GM19455 (cell line): ENCODE measurements around the gene PACRG.

Source experiments
- ATAC-seq: cut with Tn5 transposase; IDR thresholded peaks from one replicate; pipeline ENCODE4 v1.9.1; 2021; ENCODE audit not compliant: unreplicated experiment

PACRG gene

DNA sequence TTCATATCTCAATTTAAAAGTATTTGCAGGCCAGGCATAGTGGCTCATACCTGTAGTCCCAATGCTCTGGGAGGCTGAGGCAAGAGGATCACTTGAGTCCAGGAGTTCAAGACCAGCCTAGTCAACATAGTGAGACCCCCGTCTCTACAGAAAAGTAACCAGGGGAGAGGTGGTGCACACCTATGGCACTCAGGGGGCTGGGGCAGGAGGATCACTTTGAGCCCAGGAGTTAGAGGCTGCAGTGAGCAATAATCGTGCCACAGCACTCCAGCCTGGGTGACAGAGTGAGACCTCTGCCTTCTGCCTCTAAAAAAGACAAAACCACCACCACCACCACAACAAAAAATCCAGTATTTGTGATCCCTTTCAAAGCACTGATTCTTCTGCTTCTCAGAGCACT, 501.3 kb downstream of the PACRG start:
- no peak for ATAC-seq

DNA sequence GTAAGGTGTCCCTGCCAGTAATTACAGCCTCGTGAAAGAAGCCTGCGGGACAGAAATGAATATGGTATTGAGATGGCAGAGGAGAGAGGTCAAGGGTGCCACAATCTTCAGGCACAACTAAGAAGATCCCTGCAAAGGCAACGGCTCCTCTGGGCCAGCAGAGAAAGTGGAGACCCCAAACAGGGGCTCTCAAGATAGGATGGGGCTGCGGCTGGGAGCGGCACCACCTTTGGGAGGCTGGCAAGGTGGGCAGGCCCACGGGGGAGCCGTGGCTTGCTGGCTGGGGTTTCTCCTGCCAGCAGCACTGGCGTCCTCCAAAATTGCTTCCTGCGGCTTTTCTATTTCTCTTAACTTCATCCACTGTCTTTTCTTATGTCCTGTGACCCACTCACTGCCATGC, 503.1 kb downstream of the PACRG start:
- ATAC-seq: no peak

DNA sequence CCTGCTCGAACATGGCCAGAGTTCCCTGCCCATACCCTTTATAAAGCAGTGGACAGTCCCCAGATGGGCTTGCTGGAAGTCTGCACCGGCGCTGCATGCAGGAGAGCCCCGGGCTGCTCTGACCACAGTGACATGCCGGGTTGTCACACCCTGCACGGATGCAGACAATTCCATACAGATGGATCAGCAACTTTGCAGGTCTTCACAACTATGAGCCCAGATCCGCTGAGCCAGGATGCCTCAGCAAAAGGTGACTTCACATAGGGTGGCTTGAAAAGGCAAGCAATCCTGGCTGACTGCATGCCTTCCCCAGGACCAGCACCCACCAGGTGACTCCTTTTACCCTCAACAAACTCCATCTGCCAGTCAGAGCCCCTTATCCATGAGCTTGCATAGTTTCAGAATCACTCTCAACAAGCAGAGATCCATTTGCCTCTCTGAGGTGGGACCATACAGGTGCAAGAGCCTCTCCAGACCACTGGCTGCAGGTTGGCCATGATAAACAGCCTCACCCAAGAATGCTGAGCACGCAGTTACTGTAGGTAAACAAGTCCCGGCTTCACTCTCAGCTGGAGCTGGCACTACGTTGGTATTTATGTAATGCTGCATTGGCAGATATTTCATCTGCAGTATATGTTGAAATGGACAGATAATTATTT, 503.7 kb downstream of the PACRG start:
- no peak for ATAC-seq

DNA sequence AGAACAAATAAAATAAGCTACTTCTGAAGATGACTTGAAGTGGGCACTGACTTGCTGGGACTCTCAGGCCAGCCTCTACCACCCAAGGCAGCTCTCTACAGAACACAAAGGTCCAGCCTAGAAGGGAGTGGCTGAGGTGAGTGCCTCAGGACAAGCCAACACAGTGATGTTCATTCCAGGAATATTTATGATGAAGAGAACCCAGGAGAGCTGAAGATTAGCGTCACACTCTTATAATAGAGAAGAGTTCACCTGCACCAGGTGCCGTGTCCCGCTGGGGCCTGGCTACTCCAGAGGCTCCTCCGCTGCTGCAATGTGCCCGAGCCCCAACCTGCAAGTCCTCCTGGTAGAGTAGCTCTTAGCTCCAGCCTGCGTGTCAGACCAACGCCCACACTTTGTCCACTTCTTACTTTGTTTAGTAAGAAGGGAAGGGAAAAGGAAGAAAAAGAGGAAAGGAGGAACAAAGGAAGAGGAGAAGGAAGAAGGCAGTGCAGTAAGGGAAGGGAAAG, 504.3 kb downstream of the PACRG start:
- ATAC-seq: no peak

DNA sequence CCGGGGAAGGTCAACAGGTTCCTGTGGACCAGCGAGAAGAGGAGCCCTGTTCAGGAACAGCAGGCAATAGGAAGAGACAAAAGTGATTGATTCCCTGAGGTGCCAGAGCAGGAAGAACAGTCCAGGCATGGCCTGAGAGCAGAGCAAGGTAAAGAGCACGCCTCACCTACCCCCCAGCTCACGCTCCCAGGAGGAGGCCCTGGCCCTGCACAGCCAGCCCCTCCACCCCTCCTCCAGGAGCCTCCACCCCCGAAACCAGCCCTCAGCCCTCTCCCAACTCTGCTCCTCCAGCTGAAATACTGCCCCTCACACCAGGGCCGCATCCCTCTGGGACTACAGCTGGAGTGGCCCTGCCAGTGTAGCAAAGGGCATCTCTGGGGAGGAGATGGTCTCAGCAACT, 504.9 kb downstream of the PACRG start:
- ATAC-seq: no peak

DNA sequence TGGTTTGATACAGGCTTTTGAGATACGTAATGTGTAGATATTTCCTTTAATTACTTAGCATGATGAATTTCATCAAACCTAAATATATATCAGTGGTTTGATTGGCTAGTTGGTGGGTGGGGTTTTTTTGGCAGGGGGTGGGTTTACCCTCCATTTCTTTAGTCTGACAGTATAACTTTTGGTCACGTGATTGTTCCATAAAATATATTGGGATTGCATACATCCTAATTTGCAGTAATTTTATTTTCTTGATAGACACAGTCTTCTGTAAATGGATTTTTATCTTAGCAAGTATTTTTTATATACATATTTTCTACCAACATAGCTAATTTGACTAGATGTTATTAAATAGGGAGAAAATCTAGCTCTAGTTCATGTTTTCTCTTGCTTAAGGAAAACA, 509.3 kb downstream of the PACRG start:
- no peak for ATAC-seq

DNA sequence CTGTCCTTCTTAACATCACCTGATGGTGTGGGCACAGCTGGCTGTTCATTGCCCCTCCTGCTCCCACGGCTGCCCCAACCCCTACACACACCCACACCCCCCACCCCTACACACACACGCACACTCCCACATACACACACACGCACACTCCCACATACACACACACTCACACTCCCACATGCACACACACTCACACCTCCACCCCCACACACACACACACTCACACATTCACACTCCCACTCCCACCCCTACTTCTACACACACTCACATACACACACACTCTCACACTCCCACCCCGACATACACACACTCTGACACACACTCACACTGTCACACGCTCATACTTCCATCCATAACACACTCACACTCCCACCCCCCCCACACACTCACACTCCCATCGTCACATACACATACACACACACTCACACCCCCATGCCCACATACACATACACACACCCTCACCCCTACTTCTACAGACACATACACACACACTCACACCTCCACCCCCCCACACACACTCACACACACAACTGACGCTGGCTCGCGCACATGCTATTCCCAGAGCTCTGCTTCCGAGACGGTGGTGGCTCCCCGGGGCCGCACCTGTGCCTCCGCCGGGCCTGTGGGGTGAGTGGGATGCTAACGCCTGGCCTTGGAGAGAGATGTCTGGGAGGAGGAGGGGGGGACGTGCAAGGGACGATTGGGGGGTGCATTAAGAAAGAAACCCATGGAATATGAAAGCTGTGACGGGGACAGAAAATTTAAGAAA, 512.0 kb downstream of the PACRG start:
- ATAC-seq: no peak

DNA sequence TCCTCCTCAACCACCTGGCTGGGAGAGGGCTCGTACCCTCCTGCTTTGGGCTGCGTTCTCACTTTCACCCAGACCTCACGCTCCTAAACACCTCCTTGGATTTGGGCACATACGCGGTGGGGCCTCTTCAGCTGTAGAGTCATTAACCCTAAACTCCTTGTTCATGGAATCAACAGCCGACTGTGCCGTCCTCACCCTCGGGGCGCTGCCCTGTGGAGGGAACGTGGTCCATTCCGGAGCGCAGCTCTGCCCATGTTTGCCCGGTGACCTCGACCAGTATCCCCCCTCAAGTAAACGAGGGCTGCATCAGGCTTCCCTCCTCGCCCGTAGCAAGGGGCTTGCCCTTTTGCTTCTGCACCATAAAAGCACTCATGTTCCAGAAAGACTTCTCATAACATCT, 512.8 kb downstream of the PACRG start:
- no peak for ATAC-seq

DNA sequence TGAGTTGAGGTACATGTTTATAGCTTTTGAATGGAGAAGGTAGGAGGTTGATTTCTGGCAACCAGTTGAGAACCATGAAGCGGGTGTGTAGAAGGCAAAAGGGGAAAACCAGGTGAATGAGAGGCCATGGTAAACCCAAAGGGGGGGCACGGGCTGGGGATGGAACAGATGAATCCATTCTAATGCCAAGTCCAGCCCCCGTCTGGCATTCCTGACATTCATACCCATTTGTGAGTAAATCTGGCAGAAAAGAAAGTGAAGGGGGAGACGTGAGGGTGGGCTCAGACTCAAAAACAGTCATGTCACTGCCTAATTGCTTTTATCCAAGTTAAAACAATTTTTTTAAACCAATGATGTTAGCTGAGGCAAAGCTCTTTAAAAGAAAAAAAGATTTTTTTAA, 513.9 kb downstream of the PACRG start:
- no peak for ATAC-seq

DNA sequence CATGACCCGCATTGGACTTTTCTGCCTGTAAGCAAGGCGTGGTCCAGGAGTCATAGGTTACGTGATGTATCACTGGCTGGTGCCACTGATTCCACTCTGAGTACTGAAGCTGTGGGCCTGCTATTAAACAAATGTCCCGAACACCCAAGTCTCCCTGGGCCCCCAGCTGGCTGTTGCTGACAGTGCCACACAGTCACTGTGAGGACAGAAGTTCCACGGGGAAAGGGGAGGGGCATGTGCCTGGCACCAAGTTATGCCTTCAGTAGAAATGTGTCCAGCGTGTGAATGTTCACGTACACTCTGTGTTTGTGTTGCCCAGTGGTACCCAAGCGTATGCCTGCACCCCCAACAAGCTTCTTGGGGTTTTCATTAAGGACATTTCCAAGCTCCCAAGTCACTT, 515.3 kb downstream of the PACRG start:
- ATAC-seq: no peak

DNA sequence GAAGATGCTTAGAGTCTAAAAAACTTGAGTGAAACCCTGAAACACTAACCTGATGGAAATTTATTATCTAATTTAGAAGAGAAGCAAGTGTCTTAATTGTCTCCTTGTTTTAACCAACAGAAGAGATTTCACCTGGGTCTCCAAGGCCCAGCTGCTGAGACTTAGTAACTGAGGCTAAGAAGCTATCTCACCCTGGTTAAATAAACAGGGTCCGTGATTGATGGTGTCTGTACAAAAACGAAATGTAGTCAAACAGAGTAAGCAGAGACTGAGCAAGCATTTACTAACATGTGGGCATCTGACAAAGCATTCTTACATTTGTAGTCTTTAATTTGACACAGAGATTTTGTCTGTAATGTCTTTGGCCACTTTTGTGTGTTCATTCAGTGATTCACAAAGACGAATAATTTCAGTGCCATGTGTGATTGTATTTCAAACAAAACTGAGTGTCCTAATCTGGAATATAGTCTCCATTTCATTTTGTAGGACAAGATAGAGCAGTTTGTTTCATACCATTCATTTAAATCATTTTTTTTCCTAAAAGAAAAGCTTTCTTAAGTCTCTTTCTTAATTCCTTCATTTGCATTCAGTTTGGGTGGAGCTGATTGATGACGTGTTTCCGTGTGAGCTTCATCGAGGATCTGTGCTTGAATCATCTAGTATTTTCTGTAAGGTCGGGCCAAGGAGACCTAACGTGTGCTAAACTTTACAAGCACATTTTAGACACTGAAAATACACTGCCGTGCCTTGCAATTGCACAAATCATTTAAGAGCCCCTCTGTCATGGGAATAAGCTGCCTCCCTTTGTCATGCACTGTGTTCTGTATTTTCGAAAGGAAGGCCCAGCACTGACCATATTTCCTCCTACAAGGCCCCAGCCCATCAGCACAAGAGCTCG, 516.2 kb downstream of the PACRG start:
- no peak for ATAC-seq

DNA sequence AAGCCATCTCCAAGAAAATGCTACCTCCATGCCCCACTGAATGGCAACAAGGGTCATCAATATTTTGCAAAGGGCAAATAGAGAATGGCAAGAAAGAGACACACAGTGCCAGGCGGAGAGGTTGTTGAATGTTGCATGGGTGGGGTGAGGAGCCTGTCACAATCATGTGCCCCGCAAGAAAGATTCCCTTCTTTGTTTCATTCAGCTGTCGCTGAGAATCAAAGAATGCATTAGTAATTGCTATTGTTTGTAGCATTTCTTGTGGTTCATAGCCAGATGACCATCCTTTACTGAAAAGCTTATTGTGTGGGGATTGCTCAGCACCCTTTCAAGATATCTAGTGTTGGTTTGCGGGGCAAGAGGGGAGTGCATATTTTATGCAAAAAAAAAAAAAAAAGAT, 520.3 kb downstream of the PACRG start:
- no peak for ATAC-seq

DNA sequence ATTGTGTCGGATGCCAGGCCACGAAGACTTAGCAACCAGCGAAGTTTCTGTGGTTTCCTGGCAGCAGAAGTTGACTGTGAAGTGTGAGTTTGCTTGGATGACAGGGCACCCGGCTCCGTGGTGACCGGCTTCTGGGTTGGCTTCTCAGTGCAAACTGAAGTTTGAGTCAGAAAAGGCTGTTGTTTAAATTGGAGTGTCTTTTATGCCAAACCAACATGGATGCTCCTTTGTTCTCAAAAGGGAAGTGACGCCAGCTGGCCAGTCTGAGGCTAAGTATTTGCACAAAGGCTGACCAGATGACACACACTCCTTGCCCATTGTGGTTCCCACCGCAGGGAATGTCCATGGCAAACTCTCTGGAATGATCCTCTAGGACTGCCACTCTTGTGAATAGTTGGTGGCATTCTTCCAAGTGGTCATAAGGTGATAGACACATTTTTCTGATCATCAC, 521.9 kb downstream of the PACRG start:
- ATAC-seq: no peak

DNA sequence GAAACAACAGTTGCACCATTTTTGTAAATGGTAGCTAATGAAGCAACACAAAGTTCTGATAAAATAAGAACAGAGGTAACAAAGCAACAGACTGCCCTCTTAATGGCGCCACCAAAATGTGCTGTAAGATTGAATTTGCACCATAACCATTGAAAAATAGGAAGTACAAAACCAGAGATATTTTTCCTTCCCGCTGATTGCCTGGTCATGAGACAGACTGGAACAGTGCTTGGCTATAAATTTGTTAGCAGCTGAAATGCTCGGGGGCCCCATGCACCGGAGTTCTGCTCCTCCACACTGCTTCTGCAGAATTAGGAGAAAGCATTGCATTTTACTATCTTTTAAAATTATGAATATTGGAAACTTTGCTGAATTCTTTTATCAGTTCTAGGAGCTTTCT, 522.3 kb downstream of the PACRG start:
- no peak for ATAC-seq

DNA sequence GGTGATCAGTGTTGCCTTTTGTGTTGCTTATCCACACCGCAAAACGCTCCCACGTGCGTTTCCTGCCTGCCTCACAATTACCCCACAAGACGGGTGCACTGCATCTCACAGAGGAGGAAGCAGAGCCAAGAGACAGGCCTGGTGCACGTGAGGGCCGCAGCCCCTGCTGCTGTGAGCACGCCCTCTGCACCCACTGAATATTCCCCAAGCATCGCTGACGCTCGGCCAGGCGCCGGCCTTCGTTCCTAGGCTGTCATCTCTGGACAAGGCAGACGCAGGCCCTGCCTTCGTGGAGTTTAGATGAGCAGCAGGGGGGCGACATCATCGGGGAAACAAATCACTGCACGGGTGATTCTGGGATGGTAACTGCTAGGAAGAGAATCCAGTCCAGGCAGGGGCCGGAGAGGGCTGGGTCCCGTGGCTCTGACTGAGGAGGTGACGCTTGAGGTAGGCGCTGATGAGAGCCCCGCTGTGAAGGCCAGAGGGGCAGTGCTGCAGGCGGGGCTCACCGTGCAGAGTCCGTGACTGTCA, 524.4 kb downstream of the PACRG start:
- no peak for ATAC-seq

DNA sequence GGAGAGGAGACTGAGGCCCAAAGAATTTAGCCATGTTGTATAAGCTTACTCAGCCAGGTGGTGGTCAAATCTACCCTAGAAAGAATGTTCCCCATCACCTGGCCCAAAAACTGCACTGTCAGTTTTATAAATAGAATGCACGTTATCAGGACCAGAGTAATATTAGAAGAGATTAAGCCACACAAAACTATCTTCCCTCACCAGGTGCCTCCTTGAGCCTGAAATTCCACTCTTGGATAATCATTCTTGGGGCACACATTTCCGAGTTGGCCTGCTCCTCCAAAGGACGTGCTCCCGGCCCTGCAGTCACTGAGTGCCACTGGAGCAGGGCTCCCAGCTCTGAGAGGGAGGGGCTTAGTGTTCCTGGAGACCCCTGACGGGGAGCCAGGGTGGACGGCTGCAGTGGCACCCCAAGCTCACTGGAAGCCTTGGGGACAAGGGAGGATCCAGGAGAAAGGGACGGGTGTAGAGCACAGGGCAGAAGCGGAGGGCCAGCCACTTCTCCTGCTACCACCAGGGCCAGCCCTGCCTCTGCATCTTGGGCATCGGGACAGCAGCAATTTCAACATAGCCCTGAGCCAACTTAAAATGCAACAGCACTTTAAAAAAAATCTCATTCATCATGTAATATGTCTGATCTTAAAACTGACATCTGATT, 525.9 kb downstream of the PACRG start:
- no peak for ATAC-seq

DNA sequence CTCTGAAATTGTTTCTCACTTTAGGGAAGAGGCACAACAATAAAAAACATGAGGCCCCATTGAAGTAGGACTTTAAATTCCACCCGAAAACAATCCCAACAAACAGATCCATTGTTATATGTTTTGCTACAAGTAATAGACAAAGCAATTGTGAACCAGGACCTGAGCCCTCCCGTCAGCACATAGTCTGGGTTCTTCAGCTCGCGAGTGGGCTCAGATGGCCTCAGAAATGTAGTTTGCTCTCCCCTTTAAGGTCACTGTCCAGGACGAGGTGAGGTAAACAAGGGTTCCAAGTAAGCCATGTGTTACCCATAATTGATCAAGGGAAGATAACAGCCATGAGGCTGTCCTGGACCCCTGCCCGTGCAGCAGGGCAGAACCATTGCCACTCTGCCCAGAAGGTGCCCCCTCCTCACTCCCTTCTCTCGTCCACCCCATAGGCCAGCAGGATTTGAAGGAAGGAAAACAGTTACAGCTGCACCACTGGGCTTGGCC, 526.6 kb downstream of the PACRG start:
- ATAC-seq: no peak

DNA sequence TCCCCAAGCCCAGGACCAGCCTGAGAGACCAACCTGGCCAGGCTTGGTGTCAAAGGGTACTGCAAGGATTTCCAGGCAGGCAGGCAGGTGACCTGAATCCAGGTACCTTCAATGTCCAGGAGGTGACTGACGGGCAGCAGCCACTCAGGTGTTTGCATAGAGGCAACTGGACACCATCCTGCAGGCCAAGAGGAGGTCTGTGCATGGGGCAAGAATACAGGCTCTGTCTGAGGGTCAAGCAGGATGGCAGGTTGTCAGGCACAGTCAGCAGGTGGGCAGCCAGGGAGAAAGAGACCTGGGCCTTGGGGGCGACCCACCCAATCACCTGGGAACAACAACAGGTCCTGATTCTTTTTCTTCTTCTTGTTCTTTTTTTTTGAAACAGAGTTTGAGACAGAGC, 527.5 kb downstream of the PACRG start:
- ATAC-seq: no peak

DNA sequence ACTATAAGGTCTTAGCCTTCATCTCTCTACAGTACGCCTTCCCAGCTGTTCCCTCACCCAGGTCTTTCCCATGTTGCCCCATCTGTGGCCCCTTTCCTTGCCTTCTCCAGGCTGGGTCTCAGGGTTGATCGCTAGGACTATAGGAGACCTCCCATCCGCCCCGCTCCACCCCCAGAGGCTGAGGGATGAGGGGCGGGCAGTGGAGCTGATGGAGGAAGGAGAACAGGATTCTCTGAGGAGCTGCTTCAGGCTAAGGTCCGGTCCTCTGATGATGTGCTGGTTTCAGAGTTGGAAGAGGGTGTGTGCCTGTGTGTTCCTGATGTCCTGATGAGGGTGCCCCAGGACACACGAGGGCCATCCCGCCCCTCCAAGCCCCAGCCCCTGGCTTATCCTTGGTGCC, 531.9 kb downstream of the PACRG start:
- ATAC-seq: no peak

DNA sequence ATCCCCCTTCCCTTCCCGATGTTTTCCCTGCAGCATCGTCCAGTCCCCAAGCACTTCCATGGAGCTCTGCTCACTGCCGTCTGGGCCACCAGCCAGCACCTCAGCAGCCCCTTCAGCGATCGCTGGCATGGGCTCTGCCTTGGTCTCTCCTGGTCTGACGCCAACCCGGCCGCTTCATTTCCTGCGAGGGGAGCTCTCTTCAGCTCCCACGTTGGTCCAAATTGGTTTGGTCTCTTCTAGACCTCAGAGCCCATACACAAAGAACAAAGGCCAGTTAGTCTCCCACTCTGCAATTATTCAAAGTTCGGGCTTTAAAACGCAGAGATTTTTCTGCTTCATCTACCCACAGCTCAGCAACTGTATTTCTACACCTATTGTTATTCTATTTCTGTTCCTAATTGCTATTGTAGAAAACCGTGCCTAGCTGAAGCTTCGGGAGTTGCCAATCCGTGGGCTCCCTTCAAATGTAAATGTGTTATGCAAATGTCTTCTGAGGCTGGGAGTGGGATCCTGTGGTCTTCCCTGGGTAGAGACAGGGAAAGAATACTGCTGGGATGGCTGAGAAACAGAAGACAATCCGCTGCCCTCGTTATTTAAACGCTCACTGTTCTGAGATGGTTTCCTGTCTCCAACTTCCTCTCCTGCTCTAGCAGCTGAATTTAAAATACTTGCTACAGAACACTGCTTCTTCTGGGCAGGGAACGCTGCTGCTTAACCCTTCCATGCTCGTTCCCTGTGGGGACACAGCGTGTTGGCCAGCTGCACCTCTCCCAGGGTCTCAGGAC, 532.5 kb downstream of the PACRG start:
- no peak for ATAC-seq
